ENCODE data around the gene ZNF322. TPM values are rescaled to one million over a fixed set of nuclear protein-coding genes. Genes with fewer than 3 reads are reported as not detected.

ZNF322 gene
- polyA plus RNA-seq, 1 donor = 24.8 TPM

DNA sequence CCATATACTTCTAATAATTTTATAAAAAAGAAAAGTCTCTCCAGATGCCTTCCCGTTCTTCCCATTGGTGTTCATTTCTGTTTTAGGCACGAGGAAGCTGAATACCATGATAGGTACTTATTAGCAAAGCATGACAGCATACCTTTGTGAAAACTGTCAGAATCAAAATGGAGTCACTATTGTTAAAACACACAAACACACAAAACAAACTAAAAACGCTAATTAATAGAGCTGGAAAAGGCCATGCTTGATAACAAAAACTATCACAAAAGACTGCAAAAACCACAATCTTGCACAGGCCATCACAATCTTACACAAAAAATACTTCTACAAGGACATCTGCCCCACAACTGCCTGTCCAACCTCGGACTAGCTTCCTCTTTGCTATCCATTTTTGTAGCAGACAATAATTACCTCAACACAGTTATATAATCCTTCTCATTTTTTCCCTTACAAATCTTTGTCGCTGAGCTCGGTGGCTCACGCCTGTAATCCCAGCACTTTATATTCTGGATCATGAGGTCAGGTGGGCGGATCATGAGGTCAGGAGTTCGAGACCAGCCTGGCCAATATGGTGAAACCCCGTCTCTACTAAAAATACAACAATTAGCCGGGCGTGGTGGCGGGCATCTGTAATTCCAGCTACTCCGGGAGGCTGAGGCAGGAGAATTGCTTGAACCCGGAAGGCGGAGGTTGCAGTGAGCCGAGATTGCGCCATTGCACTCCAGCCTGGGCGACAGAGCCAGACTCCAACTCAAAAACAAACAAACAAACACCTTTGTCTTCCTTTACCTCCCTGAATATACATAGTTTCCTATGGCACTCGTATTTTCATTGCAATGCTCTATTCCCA lies 66.0 kb downstream of the ZNF322 start:
- peaks cover 35% of the 10 kb centered on the region for H3K27me3 ChIP-seq (ENCODE audit: control insufficient read depth, insufficient read depth, low read length)
- H3K4me1 ChIP-seq (ENCODE audit: control insufficient read depth, insufficient read depth, low read length) = peaks cover 9% of the 10 kb centered on the region
- H3K36me3 ChIP-seq (ENCODE audit: control insufficient read depth, insufficient read depth, low read length) = peaks cover 6% of the 10 kb centered on the region
- no peaks in the 10 kb centered on the region for H3K9me3 ChIP-seq (ENCODE audit: control insufficient read depth, low read depth, low read length)
- DNase-seq = no peak
- no peak overlapping the region for H3K27ac ChIP-seq (ENCODE audit: low read length)
- 64% methylated on average over 4 of the region's 20 CpGs for WGBS (ENCODE audit: insufficient coverage, low lambda C conversion rate)
- no peak overlapping the region for H3K4me3 ChIP-seq (ENCODE audit: low read length)

DNA sequence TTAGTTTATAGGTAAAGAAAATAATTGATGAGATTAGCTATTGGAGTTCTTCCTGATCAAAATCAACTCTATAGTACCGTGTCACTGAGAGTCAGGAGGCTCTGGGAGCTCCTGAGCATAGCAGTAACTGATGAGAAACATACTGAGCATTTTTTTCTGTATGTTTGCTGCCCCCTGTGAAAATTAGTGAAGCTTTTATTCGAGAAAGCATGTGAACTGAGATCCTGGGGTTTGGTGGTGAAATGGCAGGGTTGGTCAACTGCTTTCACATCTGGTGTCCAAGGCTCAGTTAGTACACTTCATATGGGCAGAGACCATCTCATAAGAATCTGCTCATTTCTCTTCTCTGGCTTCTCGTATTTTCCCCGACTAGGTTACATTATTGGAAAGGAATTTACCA lies 66.9 kb downstream of the ZNF322 start:
- Histone ChIP-seq H3K27ac (ENCODE audit: low read length) (no peak overlapping the region), H3K4me3 (ENCODE audit: low read length) (no peak overlapping the region), H3K9me3 (ENCODE audit: control insufficient read depth, low read depth, low read length) (no peaks in the 10 kb centered on the region), H3K4me1 (ENCODE audit: control insufficient read depth, insufficient read depth, low read length) (peaks cover 5% of the 10 kb centered on the region), H3K36me3 (ENCODE audit: control insufficient read depth, insufficient read depth, low read length) (no peaks in the 10 kb centered on the region), H3K27me3 (ENCODE audit: control insufficient read depth, insufficient read depth, low read length) (peaks cover 35% of the 10 kb centered on the region)
- 94% methylated on average over 2 of the region's 4 CpGs for WGBS (ENCODE audit: insufficient coverage, low lambda C conversion rate)
- DNase-seq = no peak

DNA sequence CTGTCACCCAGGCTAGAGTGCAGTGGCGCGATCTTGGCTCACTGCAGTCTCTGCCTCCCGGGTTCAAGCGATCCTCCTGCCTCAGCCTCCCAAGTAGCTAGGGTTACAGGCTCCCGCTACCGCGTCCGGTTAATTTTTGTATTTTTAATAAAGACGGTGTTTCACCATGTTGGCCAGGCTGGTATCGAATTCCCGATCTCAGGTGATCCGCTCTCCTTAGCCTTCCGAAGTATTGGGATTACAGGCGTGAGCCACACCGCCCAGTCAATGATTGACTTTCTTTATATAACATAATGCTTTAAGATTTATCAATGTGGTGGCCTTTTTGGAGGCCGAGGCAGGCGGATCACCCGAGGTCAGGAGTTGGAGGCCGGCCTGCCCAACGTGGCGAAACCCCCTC lies 70.6 kb downstream of the ZNF322 start:
- H3K9me3 ChIP-seq (ENCODE audit: control insufficient read depth, low read depth, low read length) = no peaks in the 10 kb centered on the region
- peaks cover 36% of the 10 kb centered on the region for H3K27me3 ChIP-seq (ENCODE audit: control insufficient read depth, insufficient read depth, low read length)
- H3K4me1 ChIP-seq (ENCODE audit: control insufficient read depth, insufficient read depth, low read length) = no peaks in the 10 kb centered on the region
- no peak overlapping the region for H3K27ac ChIP-seq (ENCODE audit: low read length)
- no peak overlapping the region for H3K4me3 ChIP-seq (ENCODE audit: low read length)
- DNase-seq = no peak
- H3K36me3 ChIP-seq (ENCODE audit: control insufficient read depth, insufficient read depth, low read length) = no peaks in the 10 kb centered on the region
- WGBS (ENCODE audit: insufficient coverage, low lambda C conversion rate) = no CpG with 5 or more reads among the region's 21 CpGs

Other genes starting within 250 kb of the ZNF322 start
- 22.1 TPM for gene BTN3A3, start 219.2 kb downstream of the ZNF322 start, polyA plus RNA-seq
- gene BTN2A1, start 201.8 kb downstream of the ZNF322 start, polyA plus RNA-seq = 26.9 TPM
- 0.22 TPM for gene BTN1A1, start 159.4 kb downstream of the ZNF322 start, polyA plus RNA-seq
- gene HMGN4, start 121.4 kb downstream of the ZNF322 start, polyA plus RNA-seq = 79.0 TPM
- 15.4 TPM for gene ABT1, start 62.8 kb downstream of the ZNF322 start, polyA plus RNA-seq

Data from large intestine (tissue), 3 donors.